NCI-H2029 treated with DMSO at 0.1 percent for 48 hours (cell line): ENCODE measurements around the gene IL32.
A peak's percentile ranks its signal among the peaks of the same experiment; 100 is the strongest.

Experiments
- DNase-seq: peaks from one replicate; lab custom pipeline; 2025; lab: John Stamatoyannopoulos, UW

IL32 gene

DNA sequence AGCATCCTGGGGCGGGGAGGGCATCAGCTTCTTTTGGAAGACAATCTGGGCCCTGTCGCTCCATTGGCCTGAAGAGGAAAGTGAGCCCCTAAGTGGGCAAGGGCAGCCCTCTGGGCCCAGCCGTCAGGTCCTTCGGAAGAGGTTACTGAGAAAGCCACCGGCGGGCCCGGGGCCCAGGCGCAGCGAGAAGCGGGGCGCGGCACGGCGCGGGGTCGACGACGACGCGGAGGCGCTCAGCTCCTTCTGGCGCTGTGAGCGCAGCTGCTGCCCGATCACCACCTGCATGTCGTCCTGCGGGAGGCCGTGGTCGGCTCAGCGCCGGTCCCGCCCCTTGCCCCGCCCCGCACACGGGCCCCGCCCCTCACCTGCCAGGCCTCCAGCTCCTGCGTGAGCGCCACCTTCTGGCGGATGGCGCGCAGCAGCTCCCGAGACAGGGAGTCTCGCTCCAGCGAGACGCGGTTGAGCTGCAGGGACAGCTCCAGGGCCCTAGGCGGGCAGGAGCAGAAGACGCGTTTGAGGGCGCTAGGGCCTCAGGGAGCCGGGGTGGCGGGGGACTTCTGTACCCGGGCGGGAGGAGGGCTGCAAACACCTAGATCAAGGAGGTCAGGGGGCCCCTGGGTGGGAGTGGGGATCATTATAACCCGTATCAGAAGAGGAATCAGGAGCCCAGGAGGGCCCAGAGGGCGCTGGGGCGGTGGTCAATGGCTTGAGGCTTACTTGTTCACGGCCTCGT is 37.3 kb upstream of the IL32 start:
- DNase-seq, result peak; percentile 50

DNA sequence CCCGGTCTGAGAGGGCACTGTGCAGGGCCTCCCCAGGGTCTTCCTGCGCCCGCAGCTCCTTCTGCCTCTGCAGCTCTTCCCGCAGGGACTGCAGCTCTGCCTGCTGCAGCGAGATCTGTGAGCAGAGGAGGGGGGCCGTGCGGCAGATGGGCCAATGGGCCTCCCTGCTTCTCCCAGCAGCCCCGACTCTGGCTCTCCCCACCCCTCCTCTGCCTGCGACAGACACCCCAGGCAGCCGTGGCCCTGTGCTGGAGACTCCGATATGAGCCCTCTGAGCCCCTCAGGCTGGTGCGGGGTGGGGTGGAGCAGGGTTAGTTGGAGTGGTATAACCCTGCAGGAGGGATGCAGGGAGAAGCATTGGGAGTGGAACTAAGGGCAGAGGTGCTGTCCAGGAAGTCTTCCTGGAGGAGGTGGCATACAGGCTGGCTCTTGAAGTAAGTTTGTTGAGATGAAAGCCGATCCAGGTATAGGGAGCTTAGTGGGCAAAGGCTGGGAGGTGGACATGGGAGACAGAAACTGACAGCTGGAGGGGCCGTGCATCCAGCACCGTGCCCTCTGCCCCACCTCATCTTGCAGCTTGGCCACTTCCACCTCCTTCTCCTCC is 36.6 kb upstream of the IL32 start:
- no peak for DNase-seq

DNA sequence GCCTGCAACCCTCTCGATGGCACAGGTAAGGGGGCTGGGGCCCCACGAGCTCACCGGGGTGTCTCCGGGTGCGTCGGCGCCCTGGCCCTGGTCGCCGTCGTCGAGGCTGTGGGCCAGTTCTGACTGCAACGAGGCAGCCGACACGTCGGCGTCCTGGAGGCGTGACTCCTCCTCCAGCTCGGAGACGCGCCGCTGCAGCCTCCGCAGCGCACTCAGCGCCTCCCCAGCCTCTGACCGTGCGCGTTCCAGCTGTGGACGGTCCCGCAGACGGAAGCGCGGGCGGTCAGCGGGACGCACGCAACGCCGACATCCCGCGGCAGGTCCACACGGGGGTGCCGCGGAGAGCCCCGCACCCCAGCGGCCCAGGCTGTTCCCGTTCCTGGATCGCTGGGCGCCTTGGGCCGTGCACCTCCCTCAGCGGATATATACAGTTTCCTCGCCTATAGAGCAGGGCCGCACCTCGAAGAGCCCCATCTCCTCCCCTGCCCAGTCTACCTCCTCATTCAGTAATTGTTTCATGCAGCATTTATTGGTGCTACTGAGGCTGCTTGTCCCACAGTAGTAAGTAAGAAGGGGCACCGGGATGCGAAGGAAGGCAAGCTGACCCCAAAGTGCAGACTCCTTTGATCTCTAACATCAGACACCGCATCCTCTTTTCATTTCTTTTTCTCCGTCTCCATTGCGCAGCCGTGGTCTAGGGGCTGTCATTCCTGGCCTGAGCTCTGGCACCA is 35.8 kb upstream of the IL32 start:
- no peak for DNase-seq

DNA sequence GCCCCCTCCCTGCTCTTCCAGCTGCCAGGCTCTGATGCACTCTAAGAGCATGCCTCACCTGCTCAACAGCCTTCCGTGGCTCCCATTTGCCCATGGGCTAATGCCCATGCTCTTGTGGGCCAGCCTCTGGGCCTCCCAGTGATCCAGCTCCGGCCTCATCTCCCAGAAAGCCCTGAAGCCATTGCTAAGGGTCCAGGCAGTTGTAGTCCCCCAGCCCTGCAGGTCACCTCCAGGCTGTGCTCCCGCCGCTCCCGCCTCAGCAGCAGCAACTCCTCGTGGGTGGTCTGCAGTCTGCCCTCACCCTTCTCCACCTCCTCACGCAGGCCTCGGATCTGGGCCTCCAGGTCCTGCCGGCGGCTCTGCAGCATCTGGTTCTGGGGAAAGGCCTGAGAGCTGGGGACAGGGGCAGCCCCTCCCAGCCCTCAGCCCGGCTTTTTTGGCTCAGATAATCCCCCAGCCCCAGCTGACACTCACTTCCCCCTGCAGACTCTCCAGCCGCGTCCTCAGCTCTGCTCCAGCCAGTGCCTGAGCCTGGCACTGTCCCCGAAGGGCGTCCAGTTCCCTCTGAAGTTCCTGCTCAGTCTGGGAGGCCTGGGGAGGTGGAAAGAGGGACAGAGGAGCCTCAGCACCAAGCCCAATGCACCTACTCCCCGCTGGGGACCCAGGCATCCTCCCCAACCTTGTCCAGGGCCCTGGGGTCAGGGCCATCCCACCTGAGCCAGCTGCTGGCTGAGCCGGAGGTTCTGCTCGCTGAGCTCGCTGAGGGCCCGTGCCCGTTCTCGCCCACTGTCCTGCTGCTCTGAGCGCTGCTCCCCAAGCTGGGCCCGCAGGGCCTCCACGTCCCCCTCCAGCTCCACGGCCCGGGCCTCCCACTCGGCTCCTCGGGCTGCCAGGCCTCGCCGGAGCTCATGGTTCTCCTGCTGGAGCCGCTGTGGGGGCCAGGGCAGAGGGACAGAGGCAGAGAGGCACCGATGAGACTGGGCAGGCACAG is 34.9 kb upstream of the IL32 start:
- DNase-seq, result no peak

DNA sequence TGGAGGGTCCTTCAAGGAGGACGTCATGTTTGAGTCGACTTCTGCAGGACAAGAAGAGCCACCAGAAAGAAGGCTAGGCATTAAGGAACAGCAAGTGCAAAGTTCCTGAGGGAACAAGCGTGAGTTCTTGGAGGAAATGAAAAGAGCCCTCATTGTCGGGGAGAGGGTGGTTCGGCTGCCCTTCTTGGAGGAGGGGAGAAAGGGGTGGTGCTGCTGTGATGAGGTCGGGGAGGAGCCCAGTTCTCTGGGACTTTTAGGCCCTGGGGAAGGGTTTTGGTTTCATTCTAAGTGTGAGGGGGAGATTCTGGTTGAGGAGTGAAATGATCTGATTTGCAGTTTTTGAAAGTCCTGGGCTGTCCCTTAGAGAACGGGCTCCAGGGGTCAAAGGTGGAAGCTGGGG is 32.8 kb upstream of the IL32 start:
- no peak for DNase-seq

DNA sequence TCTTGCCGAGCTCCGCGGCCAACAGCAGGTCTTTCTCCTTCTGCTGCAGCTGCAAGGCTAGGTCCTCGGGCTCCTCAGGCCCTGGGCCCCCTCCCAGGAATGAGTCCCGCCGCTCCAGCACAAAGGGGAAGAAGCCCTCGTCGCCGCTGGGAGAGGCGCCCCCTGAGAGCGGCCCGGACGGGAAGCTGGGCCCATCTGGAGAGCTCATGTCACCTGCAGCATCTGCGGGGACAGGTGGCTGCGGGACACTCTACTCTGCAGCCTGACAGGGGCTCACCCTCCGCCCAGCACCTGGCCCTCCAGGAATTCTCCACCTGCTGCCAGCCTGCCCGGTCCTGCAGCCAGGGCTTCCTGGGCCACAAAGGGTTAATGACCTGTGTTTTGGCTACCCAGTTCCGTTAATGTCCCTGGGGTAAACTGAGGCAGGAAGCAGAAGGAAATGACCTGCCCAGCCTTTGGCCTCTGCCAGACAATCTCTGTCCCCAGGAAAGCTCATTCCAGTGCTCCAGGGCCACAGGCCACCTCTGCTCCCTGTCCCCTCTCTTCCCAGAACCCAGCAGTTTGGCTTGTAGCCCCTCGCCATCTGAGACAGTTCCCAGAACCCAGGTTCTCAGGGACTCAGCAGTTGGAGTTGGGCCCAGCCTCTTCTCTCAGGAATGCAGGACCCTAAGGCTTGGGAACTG is 30.0 kb upstream of the IL32 start:
- DNase-seq, result no peak

DNA sequence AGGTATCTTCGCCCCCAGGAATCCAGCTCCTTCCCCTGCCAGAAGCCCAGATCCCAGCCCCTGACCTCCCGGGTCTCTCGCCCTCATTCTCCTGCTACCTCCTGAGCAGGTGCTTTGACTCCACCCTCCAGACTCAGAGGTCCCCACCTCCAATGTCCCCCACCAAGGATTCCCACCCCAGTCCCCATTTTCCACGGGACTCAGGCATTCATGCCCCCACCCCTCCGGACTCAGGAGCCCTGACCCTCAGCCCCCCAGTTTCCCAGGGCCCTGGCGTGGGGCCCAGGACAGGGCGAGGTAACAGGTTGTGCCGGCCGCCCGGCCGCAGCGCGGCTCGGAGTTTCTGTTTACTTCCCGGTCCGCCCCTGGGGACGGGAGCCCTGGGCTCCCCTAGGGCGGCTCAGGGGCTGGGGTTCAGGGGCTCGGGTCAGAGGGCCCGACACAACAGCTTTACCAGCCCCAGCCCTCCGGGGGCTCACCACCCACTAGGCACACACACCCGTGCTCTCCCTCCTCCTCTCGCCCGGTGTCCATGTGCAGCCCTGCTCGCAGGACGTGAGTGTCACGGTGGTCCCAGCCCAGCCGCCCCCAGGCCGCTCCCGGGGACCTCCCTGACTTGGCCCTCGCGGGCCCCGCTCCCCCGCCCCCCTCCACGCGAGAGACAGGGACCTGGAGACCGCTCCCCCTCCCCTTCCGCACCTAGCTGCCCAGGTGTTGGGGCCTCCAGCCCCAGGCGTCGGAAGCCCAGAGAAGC is 29.3 kb upstream of the IL32 start:
- DNase-seq, result no peak

DNA sequence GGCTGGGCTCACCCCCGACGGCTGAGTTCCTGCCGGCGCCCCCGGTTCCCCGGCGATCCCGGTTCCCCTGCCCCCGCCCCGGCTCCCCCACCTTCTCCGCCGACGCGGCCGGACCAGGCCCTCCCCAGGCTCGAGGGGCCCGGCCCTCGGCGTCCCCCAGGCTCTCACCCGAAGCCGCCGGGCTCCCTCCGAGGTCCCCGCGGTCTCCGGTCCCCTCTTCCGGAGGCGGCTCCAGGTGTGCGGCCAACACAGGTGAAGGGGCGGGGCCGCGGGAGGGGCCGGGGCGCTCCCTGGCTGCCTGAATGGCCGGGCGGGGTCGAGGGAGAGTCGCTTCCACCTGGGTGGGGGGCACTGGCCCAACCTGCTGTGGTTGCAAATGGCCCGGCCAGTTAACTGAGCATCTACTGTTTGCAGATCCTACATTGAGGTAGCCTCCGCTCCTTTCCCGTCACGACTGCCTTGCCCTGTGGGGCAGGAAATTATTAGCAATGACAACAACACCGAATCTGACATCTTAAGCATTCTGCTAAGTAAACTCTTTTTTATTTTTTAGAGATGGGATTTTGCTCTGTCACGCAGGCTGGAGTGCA is 28.6 kb upstream of the IL32 start, which contains the start of gene BICDL2:
Gene BICDL2 (minus strand): TSS at position 219 of the 590 bp plus-strand sequence. CDS start 1,448 bp downstream, outside the sequence.
- DNase-seq, result no peak

DNA sequence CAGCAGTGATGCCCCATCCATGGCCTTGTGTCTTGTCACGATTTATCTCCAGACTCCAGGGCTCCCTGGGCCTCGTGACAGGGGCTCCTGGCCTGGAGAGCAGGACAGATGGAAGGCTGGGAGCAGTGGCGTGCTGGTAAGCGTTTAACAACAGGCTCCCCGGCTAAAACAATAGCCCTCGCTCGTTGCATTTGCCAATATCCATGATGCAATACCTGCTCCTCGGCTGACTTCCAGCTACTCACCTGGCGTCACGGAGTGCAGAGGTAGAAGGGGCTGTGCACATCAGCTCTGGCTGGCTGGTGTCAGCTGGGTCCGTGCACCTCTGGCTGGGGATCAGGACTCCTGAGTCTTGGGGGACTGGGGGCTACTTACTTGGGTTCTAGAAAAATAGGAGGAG is 27.2 kb upstream of the IL32 start:
- DNase-seq, result peak; percentile 10

DNA sequence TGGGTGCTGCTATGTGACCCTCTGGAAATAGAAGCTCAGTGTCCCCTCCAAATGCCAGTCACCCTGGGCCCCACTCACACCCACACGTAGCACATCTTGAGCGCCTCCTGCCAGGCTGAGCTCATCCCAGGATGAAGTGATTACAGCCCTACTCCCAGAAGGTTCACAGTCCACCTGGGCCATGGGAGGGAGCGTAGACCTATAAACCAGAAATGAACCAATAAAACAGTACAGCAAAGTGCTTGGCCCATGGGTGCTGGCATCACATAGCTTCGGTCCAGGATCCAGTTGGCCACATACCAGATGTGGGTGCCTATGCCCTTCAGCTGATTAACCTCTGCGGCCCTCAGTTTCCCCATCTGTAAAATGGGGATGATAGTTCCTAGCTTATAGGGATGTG is 26.5 kb upstream of the IL32 start:
- DNase-seq, result no peak

DNA sequence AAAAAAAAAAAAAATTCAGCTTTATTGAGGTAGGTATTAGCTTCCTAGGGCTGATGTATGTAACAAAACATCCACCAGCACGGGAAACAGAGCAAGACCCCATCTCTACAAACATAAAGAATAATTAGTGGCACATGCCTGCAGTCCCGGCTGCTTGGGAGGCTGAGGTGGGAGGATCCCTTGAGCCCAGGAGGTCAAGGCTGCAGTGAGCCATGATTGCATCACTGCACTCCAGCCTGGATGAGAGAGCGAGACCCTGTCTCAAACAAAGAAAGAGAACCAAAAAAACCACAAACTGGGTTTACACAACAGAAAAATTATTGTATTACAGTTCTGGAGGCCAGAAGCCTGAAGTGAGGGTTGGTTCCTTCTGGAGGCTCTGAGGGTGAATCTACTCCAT is 23.1 kb upstream of the IL32 start:
- no peak for DNase-seq

DNA sequence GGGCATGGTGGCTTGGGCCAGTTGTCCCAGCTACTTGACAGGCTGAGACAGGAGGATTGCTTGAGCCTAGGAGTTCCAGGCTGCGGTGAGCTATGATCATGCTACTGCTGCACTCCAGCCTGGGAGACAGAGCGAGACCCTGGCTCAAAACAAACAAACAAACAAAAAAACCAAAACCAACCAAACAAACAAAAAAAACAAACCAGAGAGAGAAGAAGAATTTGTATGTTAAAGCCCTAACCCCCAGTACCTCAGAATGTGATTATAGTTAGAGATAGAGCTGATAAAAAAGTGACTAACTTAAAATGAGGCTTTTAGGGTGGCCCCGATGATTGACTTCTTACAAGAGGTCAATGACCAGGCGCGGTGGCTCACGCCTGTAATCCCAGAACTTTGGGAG is 20.7 kb upstream of the IL32 start:
- no peak for DNase-seq

DNA sequence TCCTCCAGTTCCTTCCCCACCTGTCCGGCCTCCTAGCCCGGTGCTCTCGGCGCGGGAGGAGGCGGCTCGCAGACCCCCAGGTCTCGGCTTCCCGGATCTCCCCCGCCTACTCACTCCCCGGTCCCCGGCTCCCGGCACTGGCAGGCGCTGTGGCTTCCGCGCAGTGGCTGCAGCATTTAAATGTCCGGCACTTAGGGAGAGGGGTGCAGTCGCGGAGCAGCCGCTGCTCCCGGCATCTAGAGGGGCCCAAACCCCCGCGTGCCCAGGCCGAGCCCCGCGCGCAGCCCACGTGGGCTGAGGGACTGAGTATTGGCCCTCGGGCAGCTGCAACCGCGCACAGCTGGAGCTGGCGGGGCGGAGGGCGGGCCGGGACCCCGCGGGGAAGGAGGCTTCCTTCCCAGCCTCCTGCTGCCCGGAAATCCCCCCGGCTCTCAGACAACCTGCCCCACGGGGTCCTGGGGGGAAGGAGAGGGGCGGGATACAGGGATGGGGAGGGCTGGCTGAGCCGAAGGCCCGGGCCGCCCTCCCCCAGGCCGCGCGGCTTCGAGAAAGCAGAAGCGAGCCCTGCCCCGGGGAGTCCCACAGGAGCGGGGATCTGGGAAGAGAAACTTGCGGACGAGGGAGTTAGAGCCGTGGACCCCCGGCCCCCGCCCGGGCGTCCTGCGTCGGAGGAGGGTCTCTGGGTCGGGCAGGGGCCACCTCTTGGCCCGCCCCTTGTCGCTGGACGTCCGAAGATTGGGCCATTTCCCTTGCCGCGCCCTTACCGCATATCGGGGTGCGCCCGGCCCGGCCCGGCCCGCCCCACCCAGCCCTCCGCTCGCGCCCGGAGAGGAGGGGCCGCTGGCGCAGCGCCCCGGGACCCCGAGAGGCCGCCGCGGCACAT is 19.4 kb upstream of the IL32 start, which contains the start of gene MMP25:
Gene MMP25 (plus strand): TSS at position 804 of the 883 bp plus-strand sequence. CDS start 357 bp downstream, outside the sequence.
- no peak for DNase-seq

DNA sequence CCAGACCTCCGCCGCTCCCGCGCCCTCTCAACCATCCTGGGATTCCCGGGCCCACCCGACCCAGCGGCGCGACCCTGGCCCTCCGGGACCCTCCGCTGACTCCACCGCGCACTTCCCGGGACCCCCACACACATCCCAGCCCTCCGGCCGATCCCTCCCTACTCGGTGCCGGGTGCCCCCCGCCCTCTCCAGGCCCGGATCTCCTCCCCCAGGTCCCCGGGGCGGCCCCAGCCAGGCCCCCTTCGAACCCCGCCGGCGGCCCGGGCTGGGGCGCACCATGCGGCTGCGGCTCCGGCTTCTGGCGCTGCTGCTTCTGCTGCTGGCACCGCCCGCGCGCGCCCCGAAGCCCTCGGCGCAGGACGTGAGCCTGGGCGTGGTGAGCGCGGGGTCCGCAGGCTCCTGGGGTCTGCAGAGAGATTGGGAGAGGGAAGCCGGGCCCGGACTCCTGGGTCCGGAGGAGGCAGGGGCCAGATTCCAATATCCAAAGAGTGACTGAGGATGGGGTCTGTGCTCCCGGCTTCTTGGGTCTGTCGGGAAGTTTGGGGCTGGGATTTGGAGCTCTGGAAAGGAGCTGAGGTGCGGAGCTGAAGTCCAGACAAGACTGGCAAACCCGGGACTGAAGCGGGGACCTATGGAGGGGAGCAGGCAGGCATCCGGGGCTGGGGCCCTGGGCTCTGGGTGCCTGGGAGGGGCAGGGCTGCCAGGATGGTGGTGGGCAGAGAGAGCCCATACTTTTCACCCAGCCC is 18.6 kb upstream of the IL32 start:
- no peak for DNase-seq

DNA sequence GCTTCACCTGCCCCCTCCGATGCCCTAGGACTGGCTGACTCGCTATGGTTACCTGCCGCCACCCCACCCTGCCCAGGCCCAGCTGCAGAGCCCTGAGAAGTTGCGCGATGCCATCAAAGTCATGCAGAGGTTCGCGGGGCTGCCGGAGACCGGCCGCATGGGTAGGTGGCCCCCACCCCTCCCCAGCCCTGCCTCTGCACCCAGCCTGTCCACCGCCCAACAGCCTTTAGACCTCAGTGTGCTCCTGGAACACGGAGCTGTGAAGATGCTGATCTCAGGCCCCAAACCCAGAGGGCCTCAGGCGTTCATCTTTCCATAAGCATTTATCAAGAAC is 18.1 kb upstream of the IL32 start:
- DNase-seq, result no peak

DNA sequence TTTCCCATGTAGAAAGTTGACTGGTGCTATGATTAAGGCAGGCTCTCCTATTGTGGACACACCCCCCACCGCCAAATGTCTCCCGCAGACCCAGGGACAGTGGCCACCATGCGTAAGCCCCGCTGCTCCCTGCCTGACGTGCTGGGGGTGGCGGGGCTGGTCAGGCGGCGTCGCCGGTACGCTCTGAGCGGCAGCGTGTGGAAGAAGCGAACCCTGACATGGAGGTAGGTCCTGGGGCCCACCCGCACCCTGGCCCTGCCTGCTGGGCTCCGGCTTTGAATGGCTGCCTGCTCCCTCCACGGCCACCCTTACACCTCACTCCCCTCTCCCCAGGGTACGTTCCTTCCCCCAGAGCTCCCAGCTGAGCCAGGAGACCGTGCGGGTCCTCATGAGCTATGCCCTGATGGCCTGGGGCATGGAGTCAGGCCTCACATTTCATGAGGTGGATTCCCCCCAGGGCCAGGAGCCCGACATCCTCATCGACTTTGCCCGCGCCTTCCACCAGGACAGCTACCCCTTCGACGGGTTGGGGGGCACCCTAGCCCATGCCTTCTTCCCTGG is 15.4 kb upstream of the IL32 start:
- DNase-seq, result no peak

DNA sequence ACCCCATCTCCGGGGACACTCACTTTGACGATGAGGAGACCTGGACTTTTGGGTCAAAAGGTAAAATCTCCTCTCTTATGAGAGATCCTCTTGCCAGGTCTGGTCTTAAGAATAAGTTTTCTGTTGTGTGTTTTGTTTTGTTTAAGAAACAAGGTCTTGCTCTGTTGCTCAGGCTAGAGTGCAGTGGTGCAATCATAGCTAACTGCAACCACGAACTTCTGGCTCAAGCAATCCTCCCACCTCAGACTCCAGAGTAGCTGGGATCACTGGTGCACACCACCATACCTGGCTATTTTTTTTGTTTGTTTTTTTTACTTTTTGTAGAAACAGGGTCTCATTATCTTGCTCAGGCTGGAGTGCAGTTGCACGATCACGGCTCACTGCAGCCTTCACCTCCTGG is 15.0 kb upstream of the IL32 start:
- DNase-seq, result no peak

DNA sequence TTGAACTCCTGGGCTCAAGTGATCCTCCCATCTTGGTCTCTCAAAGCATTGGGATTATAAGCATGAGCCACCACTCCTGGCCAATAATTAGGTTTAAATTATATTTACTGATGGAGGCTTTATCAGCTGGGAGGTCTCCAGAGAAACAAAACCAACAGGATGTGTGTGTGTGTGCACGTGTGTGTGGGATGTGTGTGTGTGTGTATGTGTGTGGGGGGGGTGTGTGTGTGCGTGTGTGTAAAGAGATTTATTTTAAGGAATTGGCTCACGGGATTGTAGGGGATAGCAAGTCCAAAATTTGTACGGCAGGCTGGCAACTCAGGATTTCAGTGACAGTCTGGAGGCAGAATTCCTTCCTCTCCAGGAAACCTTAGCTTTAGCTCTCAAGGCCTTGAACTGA is 14.4 kb upstream of the IL32 start:
- DNase-seq, result no peak
